ENCODE measurements around the gene NUP210.
A peak's percentile ranks its signal among the peaks of the same experiment; 100 is the strongest.

Gene NUP210

DNA sequence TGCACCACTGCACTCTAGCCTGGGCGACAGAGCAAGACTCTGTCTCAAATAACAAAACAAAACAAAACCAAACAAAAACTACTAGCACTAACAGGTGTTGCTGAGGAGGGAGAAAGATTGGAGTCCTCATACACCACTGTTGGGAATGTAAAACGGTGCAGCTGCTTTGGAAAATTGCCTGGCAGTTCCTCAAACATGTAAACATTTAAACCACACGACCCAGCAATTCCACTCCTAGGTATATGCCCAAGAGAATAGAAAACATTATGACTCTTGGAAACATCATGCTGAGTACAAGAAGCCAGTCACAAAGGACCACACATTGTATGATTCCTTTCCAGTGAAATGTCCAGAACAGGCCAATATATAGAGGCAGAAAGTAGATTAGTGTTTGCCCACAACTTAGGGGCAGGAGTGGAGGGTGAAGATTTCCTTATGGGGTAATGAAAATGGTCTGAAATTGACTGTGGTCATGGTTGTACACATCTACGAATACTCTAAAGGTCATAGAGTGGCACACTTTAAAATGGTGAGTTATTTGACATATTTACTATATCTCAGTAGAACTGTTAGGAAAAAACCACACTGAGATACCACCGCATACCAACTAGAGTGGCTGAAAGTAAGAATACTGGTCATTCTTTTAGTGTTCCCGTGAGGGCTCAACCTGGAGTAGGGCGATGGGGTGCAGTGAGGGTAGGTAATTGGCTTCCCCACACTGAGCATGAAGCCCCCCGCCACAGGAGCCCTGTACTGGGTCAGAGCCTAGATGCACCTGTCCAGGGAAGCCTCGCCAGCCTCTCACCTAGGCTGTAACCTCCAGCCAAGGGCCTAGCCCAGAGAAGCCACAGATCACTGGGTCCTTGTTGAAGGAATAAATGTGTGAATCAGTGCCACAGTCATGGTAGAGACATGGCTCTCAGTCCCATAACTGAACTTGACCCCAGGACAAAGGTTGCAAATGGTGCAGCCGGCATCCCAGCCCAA is 131.1 kb downstream of the NUP210 start:
- no peak for DNase-seq (ENCODE audit: low read depth in 1 of 2, low spot score in 1 of 2)
- in situ Hi-C loops (cut with HindIII; ENCODE audit: low pct_unique_long_range_greater_than_20kb, low sequenced_read_pairs): no loop called here
- no peak for TF ChIP-seq JUND (IDR thresholded peaks at IDR 0.05; ENCODE audit: low read depth)

DNA sequence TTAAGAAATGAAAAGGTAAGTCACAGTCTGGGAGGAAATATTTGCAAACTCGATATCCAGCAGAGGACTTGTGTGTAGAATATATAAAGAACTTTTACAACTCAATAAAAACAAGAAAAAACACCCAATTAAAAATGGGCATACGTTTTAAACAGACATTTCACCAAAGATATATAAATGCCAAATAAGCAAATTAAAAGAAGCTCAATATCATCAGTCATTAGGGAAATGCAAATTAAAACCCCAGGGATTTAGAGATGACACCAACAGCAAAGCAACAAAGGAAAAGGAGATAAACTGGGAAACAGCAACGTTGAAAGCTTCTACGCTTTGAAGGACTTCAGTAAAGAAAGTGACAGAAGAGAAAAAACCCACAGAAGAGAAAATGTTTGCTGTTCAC is 132.3 kb downstream of the NUP210 start:
- in situ Hi-C loops (cut with HindIII; ENCODE audit: low pct_unique_long_range_greater_than_20kb, low sequenced_read_pairs): no loop called here
- DNase-seq (ENCODE audit: low read depth in 1 of 2, low spot score in 1 of 2): no peak
- TF ChIP-seq JUND (IDR thresholded peaks at IDR 0.05; ENCODE audit: low read depth): no peak

DNA sequence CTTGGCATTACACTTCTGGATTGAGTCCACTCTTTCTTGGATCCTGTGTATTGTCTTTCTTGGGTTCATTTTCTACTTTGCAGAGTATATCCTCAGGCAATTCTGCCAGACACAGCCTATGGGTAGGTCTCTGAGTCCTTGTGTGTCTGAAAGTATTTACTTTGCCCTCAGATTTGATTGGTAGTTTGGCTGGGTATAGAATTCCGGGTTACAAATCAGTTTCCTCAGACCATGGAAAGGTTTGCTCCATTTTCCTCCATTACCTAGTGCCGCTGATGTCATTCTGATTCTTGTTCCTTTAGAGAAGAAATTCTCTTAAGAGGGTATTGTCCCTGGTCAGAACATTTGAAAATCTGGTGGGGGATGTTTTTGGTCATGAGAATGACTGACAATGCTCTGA is 133.2 kb downstream of the NUP210 start:
- no peak for DNase-seq (ENCODE audit: low read depth in 1 of 2, low spot score in 1 of 2)
- in situ Hi-C loops (cut with HindIII; ENCODE audit: low pct_unique_long_range_greater_than_20kb, low sequenced_read_pairs): no loop called here
- TF ChIP-seq JUND (IDR thresholded peaks at IDR 0.05; ENCODE audit: low read depth): no peak

DNA sequence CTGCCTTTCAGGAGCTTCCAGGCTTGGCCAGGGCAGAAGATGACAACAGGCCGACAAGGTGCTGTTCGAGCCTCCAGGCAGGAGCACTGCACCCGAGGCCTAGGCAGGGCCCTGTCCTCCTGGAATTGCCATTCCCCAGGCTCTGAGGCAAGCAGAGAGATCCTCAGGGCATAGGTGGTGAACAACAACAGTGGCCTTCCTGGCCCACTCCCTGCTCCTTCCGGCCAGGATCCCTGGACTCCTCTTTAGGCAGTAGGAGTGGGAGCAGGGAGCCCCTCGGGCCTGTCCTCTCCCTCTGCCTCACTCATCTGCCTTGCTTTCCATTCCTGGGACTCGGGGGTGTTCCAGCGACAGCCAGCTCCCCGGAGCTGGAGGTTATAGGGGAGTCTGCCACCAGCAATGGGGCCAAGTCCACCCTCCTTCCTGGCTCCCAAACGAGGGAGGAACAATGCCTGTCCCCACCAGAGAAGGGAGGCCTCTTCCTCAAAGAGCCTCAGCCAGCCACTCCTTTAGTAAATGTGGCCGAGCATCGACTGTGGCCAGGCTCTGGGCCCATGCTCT is 135.0 kb downstream of the NUP210 start:
- in situ Hi-C loops (cut with HindIII; ENCODE audit: low pct_unique_long_range_greater_than_20kb, low sequenced_read_pairs): no loop called here
- no peak for TF ChIP-seq JUND (IDR thresholded peaks at IDR 0.05; ENCODE audit: low read depth)
- DNase-seq (ENCODE audit: low read depth in 1 of 2, low spot score in 1 of 2): no peak

DNA sequence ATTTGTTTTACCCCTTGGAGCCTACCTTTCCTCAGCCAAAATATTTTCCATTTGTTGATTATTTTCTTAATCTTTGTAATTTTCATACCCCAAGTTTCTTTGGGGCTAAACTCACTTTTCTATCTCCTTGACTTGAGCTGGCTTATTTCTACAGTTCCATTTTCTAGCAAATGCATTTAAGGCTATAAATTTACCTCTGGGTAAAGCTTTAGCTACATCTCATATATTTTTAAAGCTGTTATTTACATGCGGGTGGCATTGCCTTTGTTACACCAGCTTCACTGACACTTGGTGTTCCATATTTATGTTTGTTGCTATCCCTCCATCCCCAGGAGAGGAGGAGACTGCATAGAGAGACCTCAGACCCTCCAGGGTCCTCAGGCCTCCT is 136.3 kb downstream of the NUP210 start:
- DNase-seq (ENCODE audit: low read depth in 1 of 2, low spot score in 1 of 2): no peak
- in situ Hi-C loops (cut with HindIII; ENCODE audit: low pct_unique_long_range_greater_than_20kb, low sequenced_read_pairs): no loop called here
- TF ChIP-seq JUND (IDR thresholded peaks at IDR 0.05; ENCODE audit: low read depth): no peak

DNA sequence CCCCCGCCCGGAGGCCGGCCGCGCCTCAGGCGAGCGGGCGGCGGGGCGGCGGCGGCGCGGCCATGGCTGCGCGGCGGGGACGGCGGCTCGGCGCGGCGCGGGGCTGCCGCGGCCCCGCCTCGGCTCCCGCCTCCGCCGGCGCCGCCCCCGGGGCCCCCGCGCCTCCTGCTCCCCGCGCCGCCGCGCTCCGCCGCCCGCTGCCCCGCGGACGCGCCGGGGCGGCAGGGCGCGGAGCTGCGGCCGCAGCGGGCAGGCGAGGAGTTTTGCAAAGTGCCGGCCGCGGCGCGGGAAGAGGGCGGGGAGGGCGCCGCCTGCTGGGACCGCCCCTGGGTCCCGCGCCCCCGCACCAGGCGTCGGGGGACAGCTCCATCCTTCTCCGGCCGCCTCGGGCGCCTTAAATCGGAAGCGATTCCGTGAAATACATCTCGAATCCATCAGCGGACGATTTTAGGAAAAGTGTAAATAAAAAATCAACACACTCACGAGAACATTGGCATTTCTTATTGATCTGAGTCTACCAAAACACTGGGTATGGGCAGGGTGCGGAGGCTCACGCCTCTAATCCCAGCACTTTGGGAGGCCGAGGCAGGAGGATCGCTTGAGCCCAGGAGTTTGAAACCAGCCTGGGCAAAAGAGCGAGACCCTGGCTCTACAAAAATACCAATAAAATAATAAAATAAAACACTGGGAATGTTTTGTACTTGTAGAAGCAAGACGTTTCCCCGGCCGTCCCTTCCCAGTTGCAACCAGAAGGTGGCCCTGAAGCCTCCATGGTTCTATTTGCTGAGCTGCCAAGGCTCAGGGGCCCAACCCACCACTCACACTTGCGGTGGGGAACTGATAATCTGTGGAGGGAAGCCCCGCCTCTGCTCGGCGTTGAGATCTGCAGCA is 136.9 kb downstream of the NUP210 start:
- DNase-seq (ENCODE audit: low read depth in 1 of 2, low spot score in 1 of 2): peak; percentile 48 to 72
- in situ Hi-C loops (cut with HindIII; ENCODE audit: low pct_unique_long_range_greater_than_20kb, low sequenced_read_pairs): no loop called here
- TF ChIP-seq JUND (IDR thresholded peaks at IDR 0.05; ENCODE audit: low read depth): no peak

DNA sequence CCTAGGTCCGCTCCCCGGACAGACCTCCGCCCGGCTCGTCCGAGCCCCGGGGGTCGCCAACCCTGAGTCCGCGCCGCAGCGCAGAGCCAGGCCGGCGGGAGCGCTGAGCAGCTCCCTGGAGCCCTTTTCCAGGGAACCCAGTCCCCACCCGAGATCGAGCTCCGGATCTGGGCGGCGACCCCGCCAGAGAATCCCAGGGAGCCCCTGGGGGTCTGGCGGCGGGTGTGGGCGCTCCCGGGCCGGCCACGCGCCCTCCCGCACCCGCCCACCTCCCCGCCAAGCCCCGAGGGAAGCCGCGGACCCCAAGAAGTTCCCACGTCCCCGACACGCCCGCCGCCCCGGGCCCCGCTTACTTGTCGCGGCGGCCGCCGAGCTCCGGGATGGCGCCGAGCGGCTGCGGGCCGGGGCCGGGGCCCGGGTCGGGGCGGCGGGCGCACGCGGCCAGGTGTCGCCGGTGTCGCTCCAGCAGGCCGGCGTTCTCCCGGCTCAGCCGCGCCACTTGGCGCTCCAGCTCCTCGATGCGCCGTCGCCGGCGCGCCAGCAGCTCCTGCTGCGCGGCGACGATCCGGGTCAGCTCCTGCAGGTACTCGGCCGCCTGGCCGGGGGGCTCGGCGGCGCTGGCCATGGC is 137.7 kb downstream of the NUP210 start:
- TF ChIP-seq JUND (IDR thresholded peaks at IDR 0.05; ENCODE audit: low read depth): no peak
- peak; percentile 47 to 76 for DNase-seq (ENCODE audit: low read depth in 1 of 2, low spot score in 1 of 2)
- in situ Hi-C loops (cut with HindIII; ENCODE audit: low pct_unique_long_range_greater_than_20kb, low sequenced_read_pairs): no loop called here

DNA sequence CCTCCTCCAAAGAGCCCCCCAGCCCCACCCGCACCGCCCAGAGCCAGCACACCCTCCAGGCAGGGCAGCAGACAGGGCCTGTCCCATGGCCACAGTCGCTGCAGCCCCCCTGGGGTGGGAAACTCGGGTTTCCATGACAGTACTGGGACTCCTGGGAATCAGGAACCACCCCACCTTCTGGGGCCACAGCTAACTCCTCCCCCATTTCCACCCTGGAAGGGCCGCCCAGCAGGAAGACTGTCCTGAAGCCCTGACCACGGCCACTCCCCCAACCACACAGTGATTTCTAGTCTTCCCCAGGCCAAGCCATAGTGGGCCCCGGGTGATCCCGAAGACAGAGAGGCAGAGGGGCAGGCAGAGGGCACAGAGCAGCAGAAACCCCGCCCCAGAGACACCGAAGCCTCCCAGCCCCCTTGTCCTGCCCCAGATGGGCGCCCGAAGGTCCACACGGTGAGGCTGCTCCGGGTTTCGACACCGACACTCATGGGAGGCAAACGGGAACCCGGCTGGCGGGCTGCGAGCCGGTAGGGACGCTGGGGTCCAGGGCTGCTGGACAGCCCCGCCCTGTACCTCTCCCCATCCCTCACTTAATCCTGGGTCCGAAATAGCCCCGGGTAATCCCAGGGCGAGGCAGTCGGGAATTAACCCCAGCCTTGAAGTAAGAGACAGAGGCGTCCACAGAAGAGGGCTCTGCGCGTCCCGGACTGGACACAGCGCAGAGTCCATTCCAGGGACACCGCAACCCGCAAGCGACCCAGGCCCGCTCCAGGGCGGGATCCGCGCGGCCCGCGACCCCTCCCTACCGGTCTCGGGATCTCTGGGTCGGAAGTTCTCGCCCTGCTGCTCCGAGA is 138.4 kb downstream of the NUP210 start:
- in situ Hi-C loops (cut with HindIII; ENCODE audit: low pct_unique_long_range_greater_than_20kb, low sequenced_read_pairs): no loop called here
- no peak for TF ChIP-seq JUND (IDR thresholded peaks at IDR 0.05; ENCODE audit: low read depth)
- no peak for DNase-seq (ENCODE audit: low read depth in 1 of 2, low spot score in 1 of 2)

DNA sequence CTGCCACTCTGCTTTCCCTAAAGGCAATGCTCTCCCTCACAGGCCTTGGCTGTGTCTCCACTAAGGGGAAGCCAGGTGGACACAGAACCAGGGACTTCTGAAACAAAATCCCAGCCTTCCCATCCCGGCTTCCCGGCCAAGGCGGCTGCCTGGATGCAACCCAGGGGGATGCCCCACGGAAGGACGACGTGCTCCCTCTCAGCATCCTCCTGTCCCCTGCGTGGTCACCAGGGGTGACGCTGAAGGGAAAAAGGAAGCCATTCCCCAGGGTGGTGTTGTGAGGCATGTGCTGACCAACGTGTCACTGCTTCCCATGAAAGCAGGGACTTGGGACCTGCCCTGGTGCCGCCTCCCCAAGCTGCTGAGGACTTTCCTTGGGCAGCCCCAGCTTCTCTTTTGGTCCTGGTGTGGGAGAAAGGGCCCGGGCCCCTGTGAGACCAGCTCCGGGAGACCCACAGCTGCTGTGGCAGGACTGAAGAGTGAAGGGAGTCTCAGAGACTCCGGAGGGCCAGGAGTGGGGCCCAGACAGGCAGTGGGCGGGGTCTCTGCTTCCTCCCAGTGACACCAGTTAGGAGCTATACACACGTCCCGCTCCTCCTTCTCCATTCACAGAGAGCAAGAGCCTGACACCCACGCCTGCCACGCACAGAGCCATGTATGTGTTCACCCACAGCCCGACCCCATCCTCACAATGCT is 139.2 kb downstream of the NUP210 start:
- DNase-seq (ENCODE audit: low read depth in 1 of 2, low spot score in 1 of 2): no peak
- TF ChIP-seq JUND (IDR thresholded peaks at IDR 0.05; ENCODE audit: low read depth): no peak
- in situ Hi-C loops (cut with HindIII; ENCODE audit: low pct_unique_long_range_greater_than_20kb, low sequenced_read_pairs): no loop called here

DNA sequence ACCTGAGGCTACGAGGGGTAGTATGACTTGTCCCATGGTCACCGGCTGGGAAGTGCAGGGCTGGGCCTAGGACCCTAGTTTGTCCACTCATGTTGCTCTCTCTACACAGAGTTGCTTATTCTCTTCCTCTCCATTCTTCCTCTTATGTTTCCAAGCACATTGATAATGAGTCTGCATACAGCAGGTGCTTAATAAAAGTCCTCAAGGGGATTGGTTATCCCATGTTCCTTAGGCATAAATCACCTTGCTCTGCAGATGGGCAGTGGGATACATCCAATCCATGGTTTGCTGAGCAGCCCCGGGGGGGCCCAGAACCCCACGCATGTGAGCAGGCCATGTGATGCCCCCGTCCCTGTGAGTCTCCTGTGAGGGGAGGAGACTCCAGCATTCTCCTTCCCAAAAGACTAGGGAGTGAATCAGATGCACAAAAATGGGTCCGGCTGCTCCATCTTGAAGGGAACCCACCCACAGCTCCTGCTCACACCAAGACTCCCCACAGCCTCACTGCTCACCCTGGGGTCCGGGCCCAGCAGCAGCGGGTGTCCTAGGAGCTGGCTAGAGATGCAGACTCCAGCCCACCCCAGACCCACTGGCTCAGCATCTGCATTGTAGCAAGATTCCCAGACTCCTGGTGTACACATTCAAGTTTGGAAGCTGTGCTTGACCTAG is 139.9 kb downstream of the NUP210 start:
- DNase-seq (ENCODE audit: low read depth in 1 of 2, low spot score in 1 of 2): no peak
- in situ Hi-C loops (cut with HindIII; ENCODE audit: low pct_unique_long_range_greater_than_20kb, low sequenced_read_pairs): no loop called here
- TF ChIP-seq JUND (IDR thresholded peaks at IDR 0.05; ENCODE audit: low read depth): no peak

DNA sequence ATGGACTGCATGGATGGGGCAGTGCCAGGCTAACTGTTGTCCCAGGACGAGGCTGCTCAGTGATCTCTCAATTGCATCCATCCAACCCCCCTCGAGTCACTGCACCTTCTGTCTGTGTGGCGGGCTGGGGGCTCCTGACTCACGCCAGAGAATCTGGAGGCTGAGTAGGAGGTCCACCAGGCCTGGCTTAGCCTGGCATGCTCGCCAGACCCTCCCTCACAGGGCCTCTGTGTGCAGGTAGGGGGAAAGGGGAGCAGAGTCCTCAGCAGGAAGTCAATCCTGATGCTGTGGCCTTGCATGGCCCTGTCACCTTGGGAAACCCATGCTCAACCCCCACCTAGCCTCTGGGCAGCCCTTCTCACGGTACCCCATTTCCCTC is 140.6 kb downstream of the NUP210 start:
- no peak for TF ChIP-seq JUND (IDR thresholded peaks at IDR 0.05; ENCODE audit: low read depth)
- DNase-seq (ENCODE audit: low read depth in 1 of 2, low spot score in 1 of 2): no peak
- in situ Hi-C loops (cut with HindIII; ENCODE audit: low pct_unique_long_range_greater_than_20kb, low sequenced_read_pairs): no loop called here
